ENCODE results near the gene ADPRHL1. TPM values are rescaled to one million over a fixed set of nuclear protein-coding genes. Genes with fewer than 3 reads are reported as not detected.

ADPRHL1 gene
- total RNA-seq, 4 donors from 2014 or later, result 2.5 to 8.6 (median 5.5) TPM

- H3K27ac ChIP-seq, result no peak overlapping the region
- WGBS, result 85% methylated on average over 23 of the region's 32 CpGs
- no peaks in the 10 kb centered on the region for H3K9me3 ChIP-seq
- peaks cover 10% of the 10 kb centered on the region for H3K4me1 ChIP-seq
- H3K4me3 ChIP-seq, result no peak overlapping the region
- peak in 1 of 2 donors; percentile 71 for DNase-seq (ENCODE audit: low spot score in 2 of 2)
- peaks cover 38% of the 10 kb centered on the region for H3K27me3 ChIP-seq
- TF ChIP-seq POLR2A (IDR thresholded peaks at IDR 0.05) (no peak), EP300 (IDR thresholded peaks at IDR 0.05) (no peak)
- no peaks in the 10 kb centered on the region for H3K36me3 ChIP-seq
These were observed 49.8 kb downstream of the ADPRHL1 start for GRCh38 chr13:113403255-113404104.

GRCh38 chr13:113402471-113403254 lies 50.6 kb downstream of the ADPRHL1 start:
- no peaks in the 10 kb centered on the region for H3K9me3 ChIP-seq
- WGBS, result 74% methylated on average over 24 of the region's 33 CpGs
- TF ChIP-seq CTCF (IDR thresholded peaks at IDR 0.05), result no peak
- no peak for TF ChIP-seq POLR2A (IDR thresholded peaks at IDR 0.05)
- TF ChIP-seq EP300 (IDR thresholded peaks at IDR 0.05), result no peak
- TF ChIP-seq POLR2AphosphoS5 (IDR thresholded peaks at IDR 0.05), result no peak
- H3K27ac ChIP-seq, result no peak overlapping the region
- DNase-seq (ENCODE audit: low spot score in 2 of 2), result peak in 1 of 2 donors; percentile 70
- peaks cover 38% of the 10 kb centered on the region for H3K27me3 ChIP-seq
- no peaks in the 10 kb centered on the region for H3K36me3 ChIP-seq
- H3K4me1 ChIP-seq, result peaks cover 10% of the 10 kb centered on the region
- H3K4me3 ChIP-seq, result no peak overlapping the region

- 78% methylated on average over 24 of the region's 52 CpGs for WGBS
- Histone ChIP-seq H3K36me3 (no peaks in the 10 kb centered on the region), H3K27me3 (peaks cover 29% of the 10 kb centered on the region), H3K9me3 (no peaks in the 10 kb centered on the region), H3K4me1 (peaks cover 10% of the 10 kb centered on the region), H3K4me3 (no peak overlapping the region), H3K27ac (no peak overlapping the region)
- DNase-seq (ENCODE audit: low spot score in 2 of 2), result peak in 1 of 2 donors; percentile 69
- TF ChIP-seq POLR2AphosphoS5 (IDR thresholded peaks at IDR 0.05) (no peak), POLR2A (IDR thresholded peaks at IDR 0.05) (no peak), EP300 (IDR thresholded peaks at IDR 0.05) (no peak)
These were observed 51.6 kb downstream of the ADPRHL1 start for GRCh38 chr13:113401452-113402415.

GRCh38 chr13:113400621-113401451 lies 52.5 kb downstream of the ADPRHL1 start:
- H3K4me1 ChIP-seq, result peaks cover 10% of the 10 kb centered on the region
- TF ChIP-seq POLR2AphosphoS5 (IDR thresholded peaks at IDR 0.05), result no peak
- no peak for TF ChIP-seq EP300 (IDR thresholded peaks at IDR 0.05)
- TF ChIP-seq POLR2A (IDR thresholded peaks at IDR 0.05), result no peak
- no peak for TF ChIP-seq CTCF (IDR thresholded peaks at IDR 0.05)
- H3K27ac ChIP-seq, result no peak overlapping the region
- 64% methylated on average over 21 of the region's 25 CpGs for WGBS
- peak in 1 of 2 donors; percentile 60 for DNase-seq (ENCODE audit: low spot score in 2 of 2)
- peaks cover 20% of the 10 kb centered on the region for H3K27me3 ChIP-seq
- no peaks in the 10 kb centered on the region for H3K36me3 ChIP-seq
- no peak overlapping the region for H3K4me3 ChIP-seq
- no peaks in the 10 kb centered on the region for H3K9me3 ChIP-seq

GRCh38 chr13:113399755-113400149 lies 53.5 kb downstream of the ADPRHL1 start:
- Histone ChIP-seq H3K9me3 (no peaks in the 10 kb centered on the region), H3K27ac (no peak overlapping the region), H3K36me3 (no peaks in the 10 kb centered on the region), H3K4me3 (no peak overlapping the region), H3K27me3 (peaks cover 16% of the 10 kb centered on the region), H3K4me1 (peaks cover 10% of the 10 kb centered on the region)
- WGBS, result 84% methylated on average over 19 of the region's 19 CpGs
- DNase-seq (ENCODE audit: low spot score in 2 of 2), result peak in 1 of 2 donors; percentile 71
- no peak for TF ChIP-seq CTCF (IDR thresholded peaks at IDR 0.05)
- no peak for TF ChIP-seq POLR2AphosphoS5 (IDR thresholded peaks at IDR 0.05)
- no peak for TF ChIP-seq POLR2A (IDR thresholded peaks at IDR 0.05)
- no peak for TF ChIP-seq EP300 (IDR thresholded peaks at IDR 0.05)
